Ramos (cell line): ENCODE results near the gene DGKG.

Source experiments
- in situ Hi-C: fragments of 300-500 bp; cut with MboI; formaldehyde crosslinking; loops from one replicate; pipeline ENCODE4 v1.14.3; 2022; ENCODE audit warnings: low sequenced_read_pairs; ENCODE audit not compliant: unreplicated experiment

Gene DGKG

DNA sequence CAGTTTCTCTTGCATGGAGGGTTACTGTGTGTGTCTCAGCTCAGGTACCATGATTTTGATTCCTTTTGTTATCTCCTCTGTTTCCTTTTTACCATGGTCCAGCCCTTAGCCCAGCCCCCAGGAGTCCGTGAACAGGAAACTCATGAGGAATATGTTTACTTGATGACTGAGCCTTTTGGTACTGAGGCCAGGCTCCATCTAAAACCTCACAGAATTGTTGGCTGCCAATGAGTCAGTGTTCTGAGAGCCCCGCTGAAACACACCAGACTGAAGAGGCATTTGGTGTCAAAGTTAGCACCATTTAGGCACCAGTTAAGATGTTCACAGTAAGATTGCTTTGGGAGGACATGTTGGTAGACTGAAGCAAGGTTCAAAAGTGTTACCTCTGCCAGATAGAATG, 80.9 kb downstream of the DGKG start:
- in situ Hi-C loops = no loop called here

GRCh38 chr3:186280737-186281136, 81.3 kb downstream of the DGKG start:
- in situ Hi-C loops = no loop called here

GRCh38 chr3:186277268-186277909, 84.6 kb downstream of the DGKG start:
- in situ Hi-C loops = no loop called here

DNA sequence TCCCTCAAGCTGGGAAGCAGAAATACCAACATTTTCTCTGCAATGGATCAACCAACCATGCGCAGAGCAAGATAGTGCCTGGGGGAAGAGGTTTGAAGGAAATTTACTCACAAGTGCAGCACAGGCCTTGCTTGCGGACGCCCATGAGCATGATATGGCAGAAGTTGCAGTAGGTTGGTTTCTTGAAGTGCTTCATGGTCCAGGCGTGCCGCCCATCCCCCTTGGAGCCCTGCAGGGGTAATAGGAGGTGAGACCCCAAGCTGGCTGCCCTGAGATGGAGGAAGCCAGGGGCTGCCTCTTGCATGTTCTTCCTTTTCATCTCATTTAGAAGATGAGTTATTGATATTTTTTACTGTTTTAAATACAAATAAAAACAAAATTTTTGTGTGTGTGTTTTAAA, 86.6 kb downstream of the DGKG start:
- in situ Hi-C loops = no loop called here

- in situ Hi-C loops = loop anchor here (25.0 kb wide), 1 partner anchor 286 kb away; no protein-coding TSS in a partner anchor
Measured at GRCh38 chr3:186273586-186273985, 88.4 kb downstream of the DGKG start.

- in situ Hi-C loops = loop anchor here (25.0 kb wide), 1 partner anchor 283 kb away; no protein-coding TSS in a partner anchor
Measured at GRCh38 chr3:186270701-186271100, 91.3 kb downstream of the DGKG start.

- in situ Hi-C loops = loop anchor here (25.0 kb wide), 1 partner anchor 282 kb away; no protein-coding TSS in a partner anchor
Measured at GRCh38 chr3:186268616-186269448, 93.2 kb downstream of the DGKG start.

DNA sequence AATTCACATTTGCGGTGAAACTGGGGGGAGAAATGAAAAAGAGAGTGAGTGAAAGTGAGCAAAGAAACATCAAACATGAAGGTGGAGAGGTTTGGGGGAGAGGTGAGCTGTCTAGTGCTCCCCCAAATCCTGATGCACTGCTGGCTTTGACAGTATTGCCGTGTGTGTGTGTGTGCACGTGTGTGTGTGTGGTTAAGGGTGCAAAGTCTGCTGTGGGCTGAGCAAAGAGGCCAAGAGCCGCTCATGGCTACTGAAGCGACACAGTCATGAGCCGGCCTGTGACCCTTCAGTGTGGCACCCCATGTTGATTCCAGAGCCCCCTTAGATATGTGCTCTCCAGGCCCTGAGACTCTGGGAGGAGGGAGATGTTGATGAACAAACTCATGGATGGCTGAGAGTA, 94.3 kb downstream of the DGKG start:
- in situ Hi-C loops = loop anchor here (25.0 kb wide), 1 partner anchor 280 kb away; no protein-coding TSS in a partner anchor

DNA sequence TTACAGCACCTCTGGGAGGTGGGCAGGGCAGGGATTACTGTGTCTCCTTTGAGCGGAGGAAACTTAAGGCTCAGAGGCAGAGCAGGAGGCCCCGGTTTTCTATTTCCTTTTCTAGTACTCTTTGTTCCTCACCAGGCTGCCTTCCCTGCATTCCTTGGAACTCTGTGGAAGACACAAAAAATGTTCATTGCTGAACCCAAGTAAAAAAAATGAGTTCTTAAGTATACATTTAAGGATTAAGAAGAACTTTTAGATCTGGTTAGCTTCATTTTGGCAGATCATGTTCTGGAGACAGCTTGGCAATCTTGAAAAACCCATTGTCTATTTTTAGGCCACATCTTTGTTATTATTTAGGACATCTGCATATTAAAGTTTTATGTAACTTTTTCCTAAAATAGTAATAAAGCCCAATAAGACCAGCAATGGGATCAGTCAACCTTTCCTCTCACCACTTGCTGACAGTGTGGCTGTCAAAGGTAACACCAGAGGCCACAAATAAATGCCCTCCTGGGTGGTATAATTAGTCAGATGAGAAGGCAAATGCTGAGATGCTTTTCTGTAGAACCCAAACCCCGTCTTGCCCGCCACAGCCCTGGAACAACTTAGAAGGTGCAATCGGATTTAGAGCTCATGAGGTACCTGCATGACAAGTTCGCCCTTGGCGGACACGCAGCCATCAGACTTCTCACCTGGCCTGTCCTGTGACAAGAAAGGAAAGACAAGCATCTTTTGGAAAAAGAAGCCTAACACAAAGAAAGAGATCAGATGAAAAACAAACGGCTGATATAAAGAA, 97.2 kb downstream of the DGKG start:
- in situ Hi-C loops = loop anchor here (5.0 to 25.0 kb wide), 2 partner anchors 272 to 278 kb away; no protein-coding TSS in a partner anchor

DNA sequence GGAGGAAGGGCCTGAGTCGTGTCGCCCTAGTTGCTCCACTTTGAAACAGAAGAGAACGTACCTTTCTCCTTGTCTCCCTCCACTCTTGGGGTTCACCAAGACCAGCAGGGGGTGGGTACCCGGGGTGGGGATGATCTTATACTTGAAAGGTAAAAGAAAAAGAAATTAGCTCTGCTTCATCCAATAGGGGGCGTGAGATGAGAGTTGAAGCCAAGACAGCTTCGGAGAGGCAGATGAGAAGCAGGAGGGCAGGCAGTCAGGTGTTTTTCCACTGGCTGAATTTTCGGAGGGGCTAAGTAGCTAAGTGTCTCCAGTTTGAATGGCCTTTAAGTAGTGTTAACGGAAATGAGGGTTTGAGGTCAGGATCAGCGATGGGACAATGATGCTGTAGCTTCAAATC, 100.4 kb downstream of the DGKG start:
- in situ Hi-C loops = loop anchor here (5.0 to 25.0 kb wide), 2 partner anchors 274 to 276 kb away; no protein-coding TSS in a partner anchor

DNA sequence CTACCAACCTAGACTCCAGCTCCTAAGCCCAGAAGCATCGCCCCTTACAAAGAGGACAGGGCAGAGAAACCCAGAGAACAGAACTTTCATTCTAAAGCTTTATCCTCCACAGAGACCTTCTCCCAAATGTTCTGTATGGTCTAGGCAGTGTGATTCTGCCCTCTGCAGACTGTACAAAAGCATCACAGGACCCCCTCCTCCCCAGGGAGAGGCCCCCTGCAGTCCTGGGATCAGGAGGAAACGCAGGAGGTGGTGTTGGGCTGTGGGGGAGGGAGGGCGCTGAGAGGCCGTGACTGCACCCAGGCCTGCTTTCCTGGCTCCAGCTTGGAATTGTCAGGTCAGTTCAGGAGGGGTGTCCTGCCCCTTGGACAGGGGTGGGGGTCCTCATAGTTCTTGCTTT, 101.3 kb downstream of the DGKG start:
- in situ Hi-C loops = loop anchor here (5.0 to 25.0 kb wide), 2 partner anchors 273 to 277 kb away; no protein-coding TSS in a partner anchor

DNA sequence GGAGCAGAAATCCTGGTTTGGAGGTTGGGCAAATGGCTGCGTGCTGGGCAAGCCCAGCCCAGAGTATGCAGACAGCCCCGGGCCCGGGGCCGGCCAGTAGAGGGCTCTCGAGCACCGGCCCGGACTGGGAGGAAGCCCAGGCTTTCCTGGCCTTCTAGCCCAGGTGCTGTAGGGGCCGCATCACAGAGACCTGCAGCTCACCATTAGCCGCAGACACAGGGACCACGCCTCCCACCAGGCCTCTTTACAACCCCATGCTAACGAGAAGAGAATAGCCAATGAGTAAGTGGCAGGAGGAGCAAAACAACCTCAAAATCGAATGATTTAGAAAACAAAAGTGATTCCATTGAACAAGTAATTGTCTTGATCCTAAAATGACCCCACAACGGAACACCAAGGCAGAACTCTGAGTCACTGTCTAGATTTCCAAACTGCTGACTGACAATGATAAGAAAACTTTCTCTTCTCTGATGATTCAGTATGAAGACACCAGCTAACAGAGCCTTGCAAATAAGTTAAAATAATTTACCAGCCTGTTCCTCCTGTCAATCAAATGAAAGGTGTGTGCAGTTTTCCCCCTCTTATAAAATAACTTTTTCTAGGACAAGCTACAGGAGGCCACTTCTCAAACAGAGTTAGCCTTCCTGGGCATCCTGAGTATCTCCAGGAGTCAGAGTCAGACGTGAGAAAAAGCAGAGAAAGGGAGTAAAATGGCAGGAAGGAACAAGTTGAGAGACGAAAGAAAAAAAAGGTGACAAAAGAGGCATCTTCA, 102.2 kb downstream of the DGKG start:
- in situ Hi-C loops = loop anchor here (5.0 to 25.0 kb wide), 3 partner anchors 272 to 365 kb away; no protein-coding TSS in a partner anchor

GRCh38 chr3:186258968-186259367, 103.1 kb downstream of the DGKG start:
- in situ Hi-C loops = loop anchor here (10.0 to 25.0 kb wide), 2 partner anchors 272 to 366 kb away; no protein-coding TSS in a partner anchor

DNA sequence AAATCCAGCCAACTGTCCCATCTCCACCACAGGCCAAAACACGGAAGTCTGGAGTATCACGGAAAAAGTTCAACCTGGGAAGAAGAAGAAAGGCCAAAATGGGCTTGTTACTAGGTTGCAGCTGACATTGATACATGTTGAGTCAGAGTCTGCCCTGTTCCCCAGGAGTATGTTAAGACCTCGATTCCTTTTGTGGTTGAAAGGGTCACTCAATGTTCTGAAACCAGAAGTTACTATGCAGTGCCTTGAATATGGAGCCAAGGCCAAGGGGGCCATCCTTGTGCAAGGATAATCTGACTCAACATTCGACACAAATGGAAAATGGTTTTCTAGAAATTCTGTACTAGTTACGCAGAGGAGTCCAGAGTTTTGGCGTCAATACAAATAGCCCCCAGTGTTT, 104.2 kb downstream of the DGKG start:
- in situ Hi-C loops = loop anchor here (10.0 to 25.0 kb wide), 2 partner anchors 271 to 367 kb away; no protein-coding TSS in a partner anchor

GRCh38 chr3:186255703-186256331, 106.2 kb downstream of the DGKG start:
- in situ Hi-C loops = loop anchor here (10.0 to 25.0 kb wide), 2 partner anchors 269 to 369 kb away; no protein-coding TSS in a partner anchor

GRCh38 chr3:186254676-186255650, 107.1 kb downstream of the DGKG start:
- in situ Hi-C loops = loop anchor here (10.0 to 25.0 kb wide), 2 partner anchors 268 to 370 kb away; no protein-coding TSS in a partner anchor

GRCh38 chr3:186251948-186252619, 110.0 kb downstream of the DGKG start:
- in situ Hi-C loops = loop anchor here (10.0 to 25.0 kb wide), 2 partner anchors 265 to 373 kb away; no protein-coding TSS in a partner anchor
